Measurements from ENCODE around the gene EFNA1. TPM values are rescaled to one million over a fixed set of nuclear protein-coding genes. Genes with fewer than 3 reads are reported as not detected.

EFNA1 gene
- total and polyA plus RNA-seq, 2 of the 13 experiments (the other 11 are each of a cell fraction or from before 2014, with no cell fraction given), result 81.8 to 874 TPM

DNA sequence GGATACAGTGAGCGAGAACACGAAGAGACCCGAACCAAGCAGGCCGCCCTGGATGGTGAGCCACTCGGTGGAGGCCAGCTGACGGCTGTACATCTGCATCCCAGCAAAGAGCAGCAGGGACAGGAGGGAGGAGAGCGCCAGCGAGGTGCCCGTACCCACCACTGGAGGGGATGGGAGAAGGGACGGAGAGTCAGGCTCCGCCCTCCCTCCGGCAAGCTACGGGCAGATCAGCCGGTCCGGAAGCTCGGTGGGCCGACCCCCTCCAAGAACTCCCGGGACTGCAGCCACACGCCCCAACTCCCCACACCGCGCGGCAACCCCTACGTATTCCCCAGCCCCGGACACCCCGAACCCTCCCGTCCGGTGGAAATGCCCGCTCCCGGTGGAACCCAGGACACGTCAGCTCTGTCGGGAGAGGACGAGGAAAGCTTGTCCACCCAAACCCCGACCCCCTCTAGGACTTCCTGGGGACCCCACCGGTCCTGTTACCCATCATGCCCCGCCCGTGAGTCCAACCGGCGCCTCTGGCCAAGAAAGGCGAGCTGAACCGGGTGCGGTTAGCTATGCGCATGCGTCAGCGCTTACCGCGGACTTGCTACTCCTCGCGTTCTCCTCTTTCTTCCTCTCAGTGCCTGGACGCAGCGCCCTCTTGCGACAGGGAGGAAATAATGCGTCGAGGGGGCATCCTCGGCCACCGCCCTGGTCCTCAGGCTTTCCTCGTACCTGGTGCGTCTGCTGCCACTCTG lies 45.2 kb downstream of the EFNA1 start, which contains the start of gene KRTCAP2 (continued):
- TF ChIP-seq ZFP36L1 (CRISPR knock-in tag; IDR thresholded peaks at IDR 0.05), result peak; percentile 70; the same call in 1 of the 2 replicates
- TF ChIP-seq, protein P1, sequence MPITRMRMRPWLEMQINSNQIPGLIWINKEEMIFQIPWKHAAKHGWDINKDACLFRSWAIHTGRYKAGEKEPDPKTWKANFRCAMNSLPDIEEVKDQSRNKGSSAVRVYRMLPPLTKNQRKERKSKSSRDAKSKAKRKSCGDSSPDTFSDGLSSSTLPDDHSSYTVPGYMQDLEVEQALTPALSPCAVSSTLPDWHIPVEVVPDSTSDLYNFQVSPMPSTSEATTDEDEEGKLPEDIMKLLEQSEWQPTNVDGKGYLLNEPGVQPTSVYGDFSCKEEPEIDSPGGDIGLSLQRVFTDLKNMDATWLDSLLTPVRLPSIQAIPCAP (CRISPR knock-in tag; IDR thresholded peaks at IDR 0.05; ENCODE audit: low read depth), result no peak
- no peak for TF ChIP-seq SNAPC2 (CRISPR knock-in tag; IDR thresholded peaks at IDR 0.05)
- TF ChIP-seq, protein P2, sequence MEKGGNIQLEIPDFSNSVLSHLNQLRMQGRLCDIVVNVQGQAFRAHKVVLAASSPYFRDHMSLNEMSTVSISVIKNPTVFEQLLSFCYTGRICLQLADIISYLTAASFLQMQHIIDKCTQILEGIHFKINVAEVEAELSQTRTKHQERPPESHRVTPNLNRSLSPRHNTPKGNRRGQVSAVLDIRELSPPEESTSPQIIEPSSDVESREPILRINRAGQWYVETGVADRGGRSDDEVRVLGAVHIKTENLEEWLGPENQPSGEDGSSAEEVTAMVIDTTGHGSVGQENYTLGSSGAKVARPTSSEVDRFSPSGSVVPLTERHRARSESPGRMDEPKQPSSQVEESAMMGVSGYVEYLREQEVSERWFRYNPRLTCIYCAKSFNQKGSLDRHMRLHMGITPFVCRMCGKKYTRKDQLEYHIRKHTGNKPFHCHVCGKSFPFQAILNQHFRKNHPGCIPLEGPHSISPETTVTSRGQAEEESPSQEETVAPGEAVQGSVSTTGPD (CRISPR knock-in tag; IDR thresholded peaks at IDR 0.05), result 0 out of 2 replicates have a peak, but pooled peaks have one; percentile 45
- TF ChIP-seq FOSL2 (CRISPR knock-in tag; IDR thresholded peaks at IDR 0.05), result peak; percentile 62; the same call in 1 of the 2 replicates
- TF ChIP-seq JUN (CRISPR knock-in tag; IDR thresholded peaks at IDR 0.05), result no peak
- TF ChIP-seq, protein P3, sequence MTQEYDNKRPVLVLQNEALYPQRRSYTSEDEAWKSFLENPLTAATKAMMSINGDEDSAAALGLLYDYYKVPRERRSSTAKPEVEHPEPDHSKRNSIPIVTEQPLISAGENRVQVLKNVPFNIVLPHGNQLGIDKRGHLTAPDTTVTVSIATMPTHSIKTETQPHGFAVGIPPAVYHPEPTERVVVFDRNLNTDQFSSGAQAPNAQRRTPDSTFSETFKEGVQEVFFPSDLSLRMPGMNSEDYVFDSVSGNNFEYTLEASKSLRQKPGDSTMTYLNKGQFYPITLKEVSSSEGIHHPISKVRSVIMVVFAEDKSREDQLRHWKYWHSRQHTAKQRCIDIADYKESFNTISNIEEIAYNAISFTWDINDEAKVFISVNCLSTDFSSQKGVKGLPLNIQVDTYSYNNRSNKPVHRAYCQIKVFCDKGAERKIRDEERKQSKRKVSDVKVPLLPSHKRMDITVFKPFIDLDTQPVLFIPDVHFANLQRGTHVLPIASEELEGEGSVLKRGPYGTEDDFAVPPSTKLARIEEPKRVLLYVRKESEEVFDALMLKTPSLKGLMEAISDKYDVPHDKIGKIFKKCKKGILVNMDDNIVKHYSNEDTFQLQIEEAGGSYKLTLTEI (CRISPR knock-in tag; conservative IDR thresholded peaks at IDR 0.05), result no peak
- TF ChIP-seq, protein P4, sequence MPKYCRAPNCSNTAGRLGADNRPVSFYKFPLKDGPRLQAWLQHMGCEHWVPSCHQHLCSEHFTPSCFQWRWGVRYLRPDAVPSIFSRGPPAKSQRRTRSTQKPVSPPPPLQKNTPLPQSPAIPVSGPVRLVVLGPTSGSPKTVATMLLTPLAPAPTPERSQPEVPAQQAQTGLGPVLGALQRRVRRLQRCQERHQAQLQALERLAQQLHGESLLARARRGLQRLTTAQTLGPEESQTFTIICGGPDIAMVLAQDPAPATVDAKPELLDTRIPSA (CRISPR knock-in tag; IDR thresholded peaks at IDR 0.05; ENCODE audit: borderline replicate concordance), result no peak
- TF ChIP-seq, protein P5, sequence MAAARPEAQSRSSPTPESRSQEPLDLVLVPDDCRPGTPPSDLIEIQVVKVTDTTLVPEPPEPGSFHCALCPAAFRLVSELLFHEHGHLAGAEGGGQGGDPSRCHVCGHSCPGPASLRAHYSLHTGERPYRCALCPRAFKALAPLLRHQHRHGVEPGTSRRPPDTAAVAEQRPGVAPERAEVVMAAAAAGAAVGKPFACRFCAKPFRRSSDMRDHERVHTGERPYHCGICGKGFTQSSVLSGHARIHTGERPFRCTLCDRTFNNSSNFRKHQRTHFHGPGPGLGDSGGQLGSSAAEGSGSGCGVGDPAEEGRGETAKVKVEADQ (CRISPR knock-in tag; IDR thresholded peaks at IDR 0.05; ENCODE audit: borderline replicate concordance), result no peak
- TF ChIP-seq HDAC6 (IDR thresholded peaks at IDR 0.05; ENCODE audit: low read depth, low read length), result no peak
- TF ChIP-seq, protein P6, sequence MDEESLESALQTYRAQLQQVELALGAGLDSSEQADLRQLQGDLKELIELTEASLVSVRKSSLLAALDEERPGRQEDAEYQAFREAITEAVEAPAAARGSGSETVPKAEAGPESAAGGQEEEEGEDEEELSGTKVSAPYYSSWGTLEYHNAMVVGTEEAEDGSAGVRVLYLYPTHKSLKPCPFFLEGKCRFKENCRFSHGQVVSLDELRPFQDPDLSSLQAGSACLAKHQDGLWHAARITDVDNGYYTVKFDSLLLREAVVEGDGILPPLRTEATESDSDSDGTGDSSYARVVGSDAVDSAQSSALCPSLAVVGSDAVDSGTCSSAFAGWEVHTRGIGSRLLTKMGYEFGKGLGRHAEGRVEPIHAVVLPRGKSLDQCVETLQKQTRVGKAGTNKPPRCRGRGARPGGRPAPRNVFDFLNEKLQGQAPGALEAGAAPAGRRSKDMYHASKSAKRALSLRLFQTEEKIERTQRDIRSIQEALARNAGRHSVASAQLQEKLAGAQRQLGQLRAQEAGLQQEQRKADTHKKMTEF (CRISPR knock-in tag; IDR thresholded peaks at IDR 0.05), result no peak; the same call in none of the 2 replicates
- TF ChIP-seq, protein P7, sequence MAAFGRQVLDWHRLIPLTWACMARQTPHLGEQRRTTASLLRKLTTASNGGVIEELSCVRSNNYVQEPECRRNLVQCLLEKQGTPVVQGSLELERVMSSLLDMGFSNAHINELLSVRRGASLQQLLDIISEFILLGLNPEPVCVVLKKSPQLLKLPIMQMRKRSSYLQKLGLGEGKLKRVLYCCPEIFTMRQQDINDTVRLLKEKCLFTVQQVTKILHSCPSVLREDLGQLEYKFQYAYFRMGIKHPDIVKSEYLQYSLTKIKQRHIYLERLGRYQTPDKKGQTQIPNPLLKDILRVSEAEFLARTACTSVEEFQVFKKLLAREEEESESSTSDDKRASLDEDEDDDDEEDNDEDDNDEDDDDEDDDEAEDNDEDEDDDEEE (CRISPR knock-in tag; IDR thresholded peaks at IDR 0.05), result peak; percentile 97
- peak; percentile 57 for TF ChIP-seq SOX5 (CRISPR knock-in tag; IDR thresholded peaks at IDR 0.05; ENCODE audit: borderline replicate concordance)
- TF ChIP-seq EP300 (IDR thresholded peaks at IDR 0.05; ENCODE audit: low read depth in 2 of 2, low read length in 2 of 2), result peak in 1 of 2 experiments; percentile 37; a peak in 1 of 4 replicates
- 0 out of 2 replicates have a peak, but pooled peaks have one; percentile 41 for TF ChIP-seq EP300 (CRISPR knock-in tag; IDR thresholded peaks at IDR 0.05; ENCODE audit: borderline replicate concordance)
- no peak for TF ChIP-seq ZNF496 (CRISPR knock-in tag; IDR thresholded peaks at IDR 0.05; ENCODE audit: insufficient replicate concordance)
- TF ChIP-seq BORCS8-MEF2B (CRISPR knock-in tag; IDR thresholded peaks at IDR 0.05), result no peak; the same call in 1 of the 2 replicates
- peak; percentile 93; the same call in 1 of the 2 replicates for TF ChIP-seq MIER3 (CRISPR knock-in tag; IDR thresholded peaks at IDR 0.05; ENCODE audit: borderline replicate concordance)

All from HepG2 (cell line).